LNCaP clone FGC (cell line): ENCODE measurements around the gene TMEM167B.

ENCODE experiments used
- DNase-seq: peaks from one replicate; pipeline ENCODE4 v3.0.0-alpha.2; 2011; ENCODE audit warnings: low read depth
- H3K4me3 ChIP-seq: 2 replicates; pipeline ENCODE4 v1.5.1; 2011; ENCODE audit warnings: mild to moderate bottlenecking, low read depth, low read length, control low read depth
- CTCF ChIP-seq: IDR thresholded peaks from 2 replicates; pipeline ENCODE4 v1.5.1; 2012; ENCODE audit warnings: mild to moderate bottlenecking; ENCODE audit not compliant: control insufficient read depth, insufficient read depth; ENCODE audit errors: extremely low read depth

The TMEM167B gene

DNA sequence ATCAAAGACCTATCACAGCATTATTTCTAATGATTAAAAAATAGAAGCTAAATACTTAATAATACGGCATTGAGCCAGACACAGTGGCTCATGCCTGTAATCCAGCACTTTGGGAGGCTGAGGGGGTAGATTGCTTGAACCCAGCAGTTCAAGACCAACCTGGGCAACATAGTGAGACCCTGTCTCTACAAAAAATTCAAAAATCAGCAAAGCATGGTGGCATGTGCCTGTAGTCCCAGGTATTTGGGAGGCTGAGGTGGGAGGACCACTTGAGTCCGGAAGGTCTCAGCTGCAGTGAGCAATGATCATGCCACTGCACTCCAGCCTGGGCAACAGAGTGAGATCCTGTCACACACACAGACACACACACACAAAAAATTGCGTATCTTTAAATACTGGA, 25.4 kb upstream of the TMEM167B start:
- no peak overlapping the region for H3K4me3 ChIP-seq
- no peak for DNase-seq
- no peak for TF ChIP-seq CTCF

DNA sequence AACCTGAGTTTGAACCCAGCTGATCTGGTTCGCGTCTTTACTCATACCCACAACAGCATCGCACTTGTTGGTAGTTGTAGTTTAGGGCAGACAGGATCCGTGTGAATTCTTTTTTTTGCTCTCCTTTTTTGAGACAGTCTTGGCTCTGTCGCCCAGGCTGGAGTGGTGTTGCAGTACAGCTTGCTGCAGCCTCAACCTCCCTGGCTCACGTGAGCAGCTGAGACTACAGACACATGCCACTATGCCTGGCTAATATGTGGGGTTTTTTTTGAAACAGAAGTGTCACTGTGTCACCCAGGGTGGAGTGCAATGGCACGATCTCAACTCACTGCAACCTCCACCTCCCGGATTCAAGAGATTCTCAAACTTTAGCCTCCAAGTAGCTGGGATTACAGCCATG, 22.7 kb upstream of the TMEM167B start:
- no peak for DNase-seq
- no peak for TF ChIP-seq CTCF
- no peak overlapping the region for H3K4me3 ChIP-seq

- H3K4me3 ChIP-seq, result no peak overlapping the region
- no peak for DNase-seq
- TF ChIP-seq CTCF, result no peak
These were observed 21.3 kb upstream of the TMEM167B start for GRCh38 chr1:109069294-109069693.

DNA sequence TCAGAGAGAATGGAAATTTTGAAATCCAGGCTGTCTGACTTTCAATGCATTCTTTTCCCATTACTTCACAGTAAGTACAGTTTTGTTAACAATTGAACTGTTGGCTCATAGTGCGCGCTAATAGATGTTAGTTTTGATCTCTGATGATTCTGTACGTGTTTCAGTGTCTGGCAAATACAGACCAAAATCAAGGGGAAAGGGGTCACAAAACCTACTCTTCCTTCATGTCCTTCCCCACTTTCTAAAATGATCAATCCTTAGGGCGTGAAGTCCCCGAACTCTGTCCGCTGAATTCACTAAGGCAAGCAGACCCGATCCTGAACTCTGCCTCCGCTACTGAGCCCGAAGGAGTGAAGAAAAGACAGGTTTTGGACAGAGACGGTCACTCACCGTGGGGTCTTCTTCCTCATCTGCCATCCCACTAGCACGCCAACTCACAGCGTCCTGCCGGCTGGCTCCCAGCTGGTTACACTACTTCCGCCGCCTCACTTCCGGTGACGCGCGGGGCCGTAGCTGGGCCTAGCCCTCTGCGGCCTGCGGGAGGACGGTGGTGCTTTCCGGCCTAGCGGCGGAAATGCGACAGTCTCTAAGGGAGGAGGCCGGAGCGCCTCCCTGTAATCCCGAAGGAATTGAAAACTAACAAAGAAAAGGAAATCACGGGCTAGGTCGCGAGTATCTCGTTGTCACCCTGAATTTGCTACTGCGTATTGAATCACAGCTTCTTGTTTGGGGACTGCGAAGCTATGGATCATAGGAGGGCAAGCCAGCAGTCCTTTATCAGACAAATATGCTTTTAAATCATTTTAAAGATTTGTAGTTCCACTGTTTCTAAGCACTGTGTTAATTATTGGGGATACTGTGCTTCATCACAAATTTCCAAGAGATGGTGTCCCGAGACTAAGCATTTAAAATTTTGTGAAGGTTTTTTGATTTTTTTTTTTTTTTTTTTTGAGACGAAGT, 14.8 kb upstream of the TMEM167B start, which contains the start of gene TAF13:
TAF13 (minus strand) TSS at position 473 of the 960 bp plus-strand sequence; CDS start at position 417, 56 bp downstream.
- peak; percentile 86 for DNase-seq
- H3K4me3 ChIP-seq, result peak within 1 kb of the TSS; percentile 98
- TF ChIP-seq CTCF, result no peak

- H3K4me3 ChIP-seq, result no peak overlapping the region
- no peak for TF ChIP-seq CTCF
- no peak for DNase-seq
These were observed 12.2 kb upstream of the TMEM167B start for GRCh38 chr1:109078317-109078716.

- no peak for TF ChIP-seq CTCF
- H3K4me3 ChIP-seq, result no peak overlapping the region
- DNase-seq, result no peak
These were observed 11.3 kb upstream of the TMEM167B start for GRCh38 chr1:109079240-109079622.
